ENCODE measurements around the gene EVI5L. TPM values are rescaled to one million over a fixed set of nuclear protein-coding genes. Genes with fewer than 3 reads are reported as not detected.
A peak's percentile ranks its signal among the peaks of the same experiment; 100 is the strongest.

The EVI5L gene
- total and polyA plus RNA-seq, 2 donors (not counting 3 experiments of a cell fraction or from before 2014, with no cell fraction given) = 11.9 to 13.5 TPM

DNA sequence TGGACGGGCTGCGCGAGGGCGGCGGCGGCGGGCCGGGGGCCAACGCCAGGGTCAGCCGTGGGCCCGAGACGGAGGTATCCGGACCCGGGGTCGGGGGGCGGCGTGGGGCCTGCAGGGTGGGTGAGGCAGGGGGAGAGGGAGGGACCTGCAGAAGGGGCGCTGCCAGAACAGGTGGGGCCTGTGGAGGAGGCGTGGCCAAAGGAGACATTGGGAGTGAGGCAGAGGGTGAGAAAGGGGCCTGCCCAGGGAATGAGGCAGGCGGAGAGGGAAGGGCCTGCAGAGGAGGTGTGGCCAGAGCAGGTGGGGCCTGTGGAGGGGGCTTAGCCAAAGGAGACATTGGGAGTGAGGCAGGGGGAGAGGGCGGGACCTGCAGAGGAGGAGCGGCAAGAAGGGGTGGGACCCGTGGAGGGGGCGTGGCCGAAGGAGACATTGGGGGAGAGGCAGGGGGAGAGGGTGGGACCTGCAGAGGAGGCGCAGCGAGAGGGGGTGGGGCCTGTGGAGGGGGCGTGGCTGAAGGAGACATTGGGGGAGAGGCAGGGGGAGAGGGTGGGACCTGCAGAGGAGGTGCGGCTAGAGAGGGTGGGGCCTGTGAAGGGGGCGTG, 40.0 kb downstream of the EVI5L start:
- no peak for FAIRE-seq
- Histone ChIP-seq H3K4me3 (replicated peaks in 1 of 3; ENCODE audit: insufficient read depth in 1 of 3, low read depth in 1 of 3, low read length in 3 of 3) (no peak overlapping the region), H3K36me3 (ENCODE audit: control insufficient read depth in 2 of 2, extremely low read depth in 1 of 2, insufficient read depth in 2 of 2, low read length in 2 of 2) (no peaks in the 10 kb centered on the region), H3K27me3 (ENCODE audit: control insufficient read depth in 2 of 2, insufficient read depth in 2 of 2, low read length in 2 of 2) (peaks cover 18 to 24% of the 10 kb centered on the region in 2 experiments), H3K9me3 (replicated peaks; ENCODE audit: control insufficient read depth, insufficient read depth, low read length) (no peaks in the 10 kb centered on the region), H3K4me2 (ENCODE audit: insufficient read depth, low read length) (peak overlapping the region; percentile 54), H3K79me2 (ENCODE audit: control insufficient read depth, insufficient read depth, low read length) (no peaks in the 10 kb centered on the region), H3K9me1 (replicated peaks; ENCODE audit: control insufficient read depth, extremely low read depth, insufficient read depth, low read length) (no peaks in the 10 kb centered on the region), H3K4me1 (ENCODE audit: control insufficient read depth, extremely low read depth, insufficient read depth, low read length) (peaks cover 7% of the 10 kb centered on the region), H3K9ac (replicated peaks; ENCODE audit: extremely low read depth, insufficient read depth, low read length) (no peak overlapping the region), H4K20me1 (replicated peaks; ENCODE audit: control insufficient read depth, extremely low read depth, insufficient read depth, low read length) (no peaks in the 10 kb centered on the region), H2AFZ (ENCODE audit: low read depth, low read length) (peak overlapping the region; percentile 87), H3K27ac (ENCODE audit: insufficient read depth, low read depth, low read length) (no peak overlapping the region)
- dilution Hi-C loops (cut with MboI; ENCODE audit: extremely low pct_ligation_motif_present, low sequenced_read_pairs) (no loop called here), intact Hi-C loops (cut with micrococcal nuclease) (loop anchor here (1.0 to 5.0 kb wide), 3 partner anchors 33 to 51 kb away; partner anchors contain the start of genes EVI5L, MAP2K7 and SNAPC2)
- TF ChIP-seq POLR2AphosphoS5 (IDR thresholded peaks at IDR 0.05; ENCODE audit: insufficient read depth, low read depth, low read length) (no peak), EZH2 (IDR thresholded peaks at IDR 0.05; ENCODE audit: borderline replicate concordance, low read depth, low read length, severe bottlenecking) (no peak), FOS (IDR thresholded peaks at IDR 0.05; ENCODE audit: borderline replicate concordance, insufficient read depth, low read length) (no peak), JUN (IDR thresholded peaks at IDR 0.05; ENCODE audit: borderline replicate concordance, insufficient read depth, insufficient read length, low read depth) (no peak), POLR2A (IDR thresholded peaks at IDR 0.05; ENCODE audit: low read depth, low read length) (no peak), GATA2 (IDR thresholded peaks at IDR 0.05; ENCODE audit: insufficient read depth, insufficient read length, low read depth, low read length) (no peak), MYC (IDR thresholded peaks at IDR 0.05; ENCODE audit: low read depth, low read length) (no peak)
- TF ChIP-seq, protein P1, sequence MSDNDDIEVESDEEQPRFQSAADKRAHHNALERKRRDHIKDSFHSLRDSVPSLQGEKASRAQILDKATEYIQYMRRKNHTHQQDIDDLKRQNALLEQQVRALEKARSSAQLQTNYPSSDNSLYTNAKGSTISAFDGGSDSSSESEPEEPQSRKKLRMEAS (IDR thresholded peaks at IDR 0.05; ENCODE audit: insufficient read depth, insufficient read length) = no peak
- TF ChIP-seq, protein P2, sequence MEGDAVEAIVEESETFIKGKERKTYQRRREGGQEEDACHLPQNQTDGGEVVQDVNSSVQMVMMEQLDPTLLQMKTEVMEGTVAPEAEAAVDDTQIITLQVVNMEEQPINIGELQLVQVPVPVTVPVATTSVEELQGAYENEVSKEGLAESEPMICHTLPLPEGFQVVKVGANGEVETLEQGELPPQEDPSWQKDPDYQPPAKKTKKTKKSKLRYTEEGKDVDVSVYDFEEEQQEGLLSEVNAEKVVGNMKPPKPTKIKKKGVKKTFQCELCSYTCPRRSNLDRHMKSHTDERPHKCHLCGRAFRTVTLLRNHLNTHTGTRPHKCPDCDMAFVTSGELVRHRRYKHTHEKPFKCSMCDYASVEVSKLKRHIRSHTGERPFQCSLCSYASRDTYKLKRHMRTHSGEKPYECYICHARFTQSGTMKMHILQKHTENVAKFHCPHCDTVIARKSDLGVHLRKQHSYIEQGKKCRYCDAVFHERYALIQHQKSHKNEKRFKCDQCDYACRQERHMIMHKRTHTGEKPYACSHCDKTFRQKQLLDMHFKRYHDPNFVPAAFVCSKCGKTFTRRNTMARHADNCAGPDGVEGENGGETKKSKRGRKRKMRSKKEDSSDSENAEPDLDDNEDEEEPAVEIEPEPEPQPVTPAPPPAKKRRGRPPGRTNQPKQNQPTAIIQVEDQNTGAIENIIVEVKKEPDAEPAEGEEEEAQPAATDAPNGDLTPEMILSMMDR (IDR thresholded peaks at IDR 0.05; ENCODE audit: extremely low read depth in 1 of 2, insufficient read depth in 1 of 2, low read depth in 1 of 2, low read length in 2 of 2) = no peak
- ChIA-PET POLR2A (interaction anchor here (0.6 kb wide), 1 partner anchor 477 kb away, joined by 8 read pairs; no protein-coding TSS in a partner anchor), CTCF (interaction anchor here (0.9 to 2.0 kb wide), 26 partner anchors 8 to 347 kb away, joined by 3 to 27 read pairs (median 6); partner anchors contain the start of genes LRRC8E, MAP2K7, MCOLN1 and SNAPC2)
- no TSS peak for BruUV-seq (replicated peaks)
- peak; percentile 33 for DNase-seq (ENCODE audit: low read depth, low spot score)

Data from endothelial cell of umbilical vein (primary cell).